NCI-H1417 treated with DMSO at 0.1 percent for 48 hours (cell line): ENCODE measurements around the gene KRTAP19-4.
"Not testable (repeated sequence)": the region's sequence is repeated elsewhere in the genome, so short reads cannot be mapped to it uniquely, and the experiment has no call there.

ENCODE experiments used
- DNase-seq: peaks from one replicate; lab custom pipeline; 2025; lab: John Stamatoyannopoulos, UW

The KRTAP19-4 gene

GRCh38 chr21:30497065-30497464 is at the start of gene KRTAP19-4:
Gene KRTAP19-4, minus strand, starts transcription at chr21:30497165. Its CDS starts 55 bp downstream, at chr21:30497110.
- no peak for DNase-seq

DNA sequence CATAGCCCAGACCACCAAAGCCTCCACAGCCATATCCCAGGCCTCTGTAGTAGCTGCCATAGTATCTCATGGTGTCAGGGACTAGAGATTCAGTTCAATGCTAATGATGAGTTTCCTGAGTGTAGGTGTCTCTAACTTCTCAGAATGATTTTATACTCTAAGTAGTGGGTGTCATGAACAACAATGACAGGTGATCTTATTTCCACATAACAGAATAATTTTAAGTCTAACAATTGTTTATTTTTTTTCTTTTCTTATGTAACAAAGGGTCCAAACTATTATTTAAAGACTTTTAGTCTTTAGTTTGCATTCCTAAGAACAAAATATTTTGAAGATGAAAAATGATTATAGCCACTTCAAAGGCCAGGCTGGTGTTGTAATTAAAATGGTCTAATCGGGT is 44.8 kb upstream of the KRTAP19-4 start, which contains the start of gene KRTAP19-6:
TSS of gene KRTAP19-6 (minus strand) at position 101 of the 400 bp plus-strand sequence. CDS start at position 70, 31 bp downstream.
- DNase-seq: no peak

- DNase-seq: no peak
Measured at GRCh38 chr21:30518876-30519275, 21.9 kb upstream of the KRTAP19-4 start.

DNA sequence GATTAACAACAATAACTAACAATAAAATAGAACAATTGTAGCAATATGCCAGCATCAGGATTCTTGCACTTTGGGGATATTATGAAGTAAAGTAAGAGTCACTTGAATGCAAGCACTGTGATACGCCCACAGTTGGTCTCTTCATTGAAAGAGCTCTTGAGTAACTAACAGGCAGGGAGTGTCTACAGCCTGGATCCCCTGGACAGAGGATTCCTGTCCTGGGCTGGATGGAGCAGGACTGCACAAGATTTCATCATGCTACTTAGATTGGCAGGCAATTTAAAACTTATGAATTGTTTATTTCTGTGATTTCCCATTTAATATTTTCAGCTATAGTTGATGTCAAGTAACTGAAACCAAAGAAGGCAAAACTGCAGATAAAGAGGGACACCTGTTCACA is 18.7 kb upstream of the KRTAP19-4 start:
- DNase-seq: no peak

- DNase-seq: not testable (repeated sequence)
Measured at GRCh38 chr21:30505621-30506205, 8.7 kb upstream of the KRTAP19-4 start.

DNA sequence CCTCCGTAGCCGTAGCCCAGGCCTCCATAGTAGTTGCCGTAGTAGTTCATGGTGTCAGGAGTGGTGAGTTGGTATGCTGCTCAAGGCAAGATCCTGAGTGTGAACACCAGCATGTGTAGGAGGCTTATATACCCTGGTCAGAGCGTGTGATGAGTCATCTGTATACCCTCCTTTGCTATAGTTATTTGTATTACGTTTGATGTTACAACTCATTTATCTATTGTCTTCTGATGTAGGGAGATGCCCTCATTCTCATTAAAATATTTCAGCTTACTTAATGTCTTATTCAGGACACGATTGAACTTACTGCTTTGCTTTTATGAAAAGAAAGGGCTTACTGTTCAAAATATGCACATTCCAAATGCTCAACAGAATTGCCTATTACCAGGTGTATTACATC is 5.1 kb upstream of the KRTAP19-4 start, which contains the start of gene KRTAP19-5:
TSS of gene KRTAP19-5 (minus strand) at position 101 of the 400 bp plus-strand sequence. CDS start at position 50, 51 bp downstream.
- DNase-seq: no peak

- no peak for DNase-seq
Measured at GRCh38 chr21:30491963-30492428, 5.0 kb downstream of the KRTAP19-4 start, which contains the start of gene KRTAP19-3. Gene KRTAP19-3, minus strand, starts transcription at chr21:30492013. Its CDS starts 56 bp downstream, at chr21:30491957.

DNA sequence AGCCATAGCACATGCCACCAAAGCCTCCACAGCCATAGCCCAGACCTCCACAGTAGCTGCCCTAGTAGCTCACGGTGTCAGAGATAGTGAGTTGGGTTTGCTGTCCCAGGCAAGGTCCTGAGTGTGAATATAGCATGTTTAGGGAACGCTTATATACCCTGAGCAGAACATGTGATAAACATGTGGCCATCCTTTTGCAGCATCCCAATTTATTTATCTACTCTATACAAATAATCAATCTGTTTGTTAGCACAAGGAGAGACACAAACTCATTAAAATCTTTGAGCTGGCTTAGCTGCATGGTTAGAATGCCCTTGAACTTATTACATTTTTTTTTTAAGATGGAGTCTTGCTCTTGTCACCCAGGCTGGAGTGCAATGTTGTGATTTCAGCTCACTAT is 9.6 kb downstream of the KRTAP19-4 start, which contains the start of gene KRTAP19-2:
TSS of gene KRTAP19-2 (minus strand) at position 101 of the 400 bp plus-strand sequence. CDS start at position 13, 88 bp downstream.
- no peak for DNase-seq

DNA sequence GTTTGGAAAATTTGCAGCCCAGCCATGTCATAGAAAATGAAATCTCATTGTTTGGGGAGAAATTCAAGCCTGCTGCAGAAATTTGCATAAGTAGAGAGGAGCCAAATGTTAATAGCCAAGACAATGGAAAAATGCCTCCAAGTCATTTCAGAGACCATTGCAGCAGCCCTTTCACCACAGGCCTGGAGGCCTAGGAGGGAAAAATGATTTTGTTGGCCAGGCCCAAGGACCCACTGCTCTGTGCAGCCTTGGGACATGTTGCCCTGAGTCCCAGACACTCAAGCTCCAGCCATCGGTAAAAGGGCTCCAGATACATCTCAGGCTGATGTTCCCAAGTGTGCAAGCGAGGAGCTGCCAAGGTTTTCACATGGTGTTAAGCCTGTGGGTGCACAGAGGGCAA is 10.8 kb downstream of the KRTAP19-4 start:
- DNase-seq: no peak

DNA sequence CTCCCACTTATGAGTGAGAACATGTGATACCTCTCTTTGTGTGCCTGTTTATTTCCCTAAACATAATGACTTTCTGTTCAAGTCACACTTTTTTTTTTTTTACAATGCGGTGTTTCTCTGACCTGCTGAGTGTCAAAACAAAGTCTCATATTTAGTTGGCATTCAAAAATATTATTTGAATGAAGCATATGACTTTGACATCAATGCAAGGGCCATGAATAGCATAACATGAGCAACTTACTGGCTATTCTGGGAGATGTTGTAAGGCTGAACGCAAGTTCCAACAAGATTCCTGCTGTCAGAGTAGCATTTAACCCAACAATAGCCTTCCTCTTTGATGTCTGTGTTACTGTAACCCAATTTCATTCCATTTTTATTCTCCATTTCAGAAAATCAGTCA is 14.8 kb downstream of the KRTAP19-4 start:
- DNase-seq: no peak

- DNase-seq: no peak
Measured at GRCh38 chr21:30480145-30480544, 16.8 kb downstream of the KRTAP19-4 start, which contains the start of gene KRTAP19-1. Gene KRTAP19-1, minus strand, starts transcription at chr21:30480367. Its CDS starts 50 bp downstream, at chr21:30480317.

DNA sequence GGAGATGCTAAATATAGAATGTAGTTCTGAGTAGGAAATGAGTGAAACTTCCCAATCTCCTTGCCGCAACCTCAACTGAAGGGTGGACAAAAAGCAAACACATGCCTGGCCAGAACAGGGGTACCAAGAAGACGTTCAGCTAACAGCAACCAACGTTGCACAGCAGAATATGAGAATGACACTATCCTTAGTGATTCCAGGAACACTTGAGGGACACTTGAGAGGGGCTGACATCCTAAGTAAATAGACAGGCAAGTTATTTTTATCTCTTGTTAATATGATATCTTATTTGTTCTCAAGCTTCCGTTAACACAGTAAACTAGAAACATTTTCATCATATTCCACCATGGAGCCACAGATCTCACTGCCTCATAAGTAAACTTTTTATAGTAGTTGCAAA is 17.7 kb downstream of the KRTAP19-4 start:
- no peak for DNase-seq

DNA sequence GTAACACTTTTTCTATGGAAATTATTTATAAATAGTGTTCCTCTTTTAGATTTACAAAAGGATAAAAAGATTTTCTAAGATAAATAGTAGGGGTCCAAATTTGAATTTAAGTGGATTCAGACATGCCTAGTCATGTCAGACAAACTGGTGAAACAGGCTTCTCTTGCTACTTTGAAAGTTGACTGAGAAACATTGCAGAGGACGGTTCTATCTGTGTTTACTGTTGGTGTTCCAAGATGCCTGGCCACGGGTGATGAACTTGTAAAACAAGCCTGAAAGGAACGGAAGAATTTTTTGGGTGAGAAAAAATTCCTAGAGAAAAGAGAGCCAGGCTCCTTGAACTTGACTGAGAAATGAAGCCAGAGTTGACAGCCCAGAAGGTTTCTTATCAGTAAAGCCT is 19.0 kb downstream of the KRTAP19-4 start:
- peak; percentile 14 for DNase-seq

- DNase-seq: no peak
Measured at GRCh38 chr21:30468900-30469714, 27.9 kb downstream of the KRTAP19-4 start.

GRCh38 chr21:30463713-30464112 is 33.3 kb downstream of the KRTAP19-4 start:
- DNase-seq: no peak

GRCh38 chr21:30448514-30448913 is 48.5 kb downstream of the KRTAP19-4 start:
- no peak for DNase-seq

DNA sequence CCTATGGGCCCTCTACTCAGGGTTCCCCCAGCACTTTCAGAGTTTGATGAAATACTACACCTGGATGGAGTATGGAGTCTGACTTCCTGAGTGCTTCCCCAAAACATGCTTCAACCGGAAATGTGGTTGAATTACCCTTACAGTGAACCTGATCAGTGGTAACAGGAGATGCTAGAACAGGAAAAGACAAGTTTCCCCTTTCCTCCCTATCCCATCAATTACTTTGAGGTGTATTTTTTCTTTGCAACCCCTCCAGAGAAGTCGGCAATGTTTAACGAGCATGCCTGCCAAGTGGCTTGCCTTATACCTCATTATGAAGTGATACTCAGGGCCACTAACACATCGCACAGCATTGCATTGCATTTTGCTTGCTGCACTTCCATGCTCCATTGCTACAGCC is 49.9 kb downstream of the KRTAP19-4 start:
- no peak for DNase-seq
